GM18526 (cell line): Measurements from ENCODE around the gene RAB1B.

ENCODE experiments used
- POLR2A ChIP-seq: IDR thresholded peaks from 3 replicates; pipeline ENCODE4 v1.6.1; 2011; ENCODE audit not compliant: insufficient read length; ENCODE audit errors: extremely low read depth

The RAB1B gene

DNA sequence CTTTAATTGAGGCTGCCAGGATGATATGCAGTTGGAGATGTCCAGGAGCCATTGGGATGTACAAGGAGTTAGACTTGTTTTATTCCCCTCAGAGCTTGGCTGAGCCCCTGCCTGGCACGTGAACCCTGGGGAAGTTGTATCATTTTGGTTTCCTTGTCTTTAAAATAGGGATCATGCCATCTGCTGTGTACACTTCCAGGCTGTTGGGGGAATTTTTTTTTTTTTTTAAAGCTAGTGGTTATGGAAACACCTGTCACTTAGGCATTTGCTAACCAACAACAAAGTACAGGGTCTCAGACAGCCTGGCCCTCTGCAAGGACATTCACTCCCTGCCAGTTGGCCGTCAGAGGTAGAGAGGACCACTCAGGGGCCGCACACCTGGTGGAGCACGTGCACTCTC is 8.5 kb upstream of the RAB1B start:
- TF ChIP-seq POLR2A, result no peak

DNA sequence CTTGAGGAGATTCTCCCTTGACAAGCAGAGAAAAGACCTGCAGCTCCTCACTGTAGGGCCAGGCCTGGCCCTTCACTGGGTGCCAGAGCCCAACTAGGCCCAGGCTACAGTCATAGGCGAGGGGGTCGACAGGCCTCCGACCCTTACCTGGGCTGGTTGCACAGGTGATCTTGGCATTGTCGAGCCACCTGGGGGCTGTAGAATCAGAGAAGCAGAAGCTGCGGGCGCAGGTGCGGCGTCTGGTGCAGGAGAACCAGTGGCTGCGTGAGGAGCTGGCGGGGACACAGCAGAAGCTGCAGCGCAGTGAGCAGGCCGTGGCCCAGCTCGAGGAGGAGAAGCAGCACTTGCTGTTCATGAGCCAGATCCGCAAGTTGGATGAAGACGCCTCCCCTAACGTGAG is 6.9 kb upstream of the RAB1B start:
- TF ChIP-seq POLR2A, result no peak

DNA sequence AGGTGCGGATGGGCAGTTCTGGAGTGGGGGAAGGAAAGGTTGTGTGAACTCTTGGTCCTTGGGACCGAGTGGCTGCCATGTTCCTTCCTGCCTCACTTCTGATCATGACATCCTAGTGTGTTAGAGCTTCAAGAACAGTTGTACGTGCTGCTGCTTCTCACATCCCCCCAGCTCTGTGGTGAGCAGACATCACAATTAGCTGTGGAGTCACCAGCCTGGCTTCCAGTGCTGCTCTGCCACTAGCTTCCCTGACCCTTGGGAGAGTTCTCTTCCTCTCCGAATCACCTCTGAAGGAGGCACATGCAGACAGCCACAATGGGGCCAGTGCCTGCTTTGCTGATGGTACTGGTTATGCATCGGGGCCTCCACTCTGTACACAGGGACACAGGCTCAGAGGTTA is 6.2 kb upstream of the RAB1B start:
- TF ChIP-seq POLR2A, result no peak

DNA sequence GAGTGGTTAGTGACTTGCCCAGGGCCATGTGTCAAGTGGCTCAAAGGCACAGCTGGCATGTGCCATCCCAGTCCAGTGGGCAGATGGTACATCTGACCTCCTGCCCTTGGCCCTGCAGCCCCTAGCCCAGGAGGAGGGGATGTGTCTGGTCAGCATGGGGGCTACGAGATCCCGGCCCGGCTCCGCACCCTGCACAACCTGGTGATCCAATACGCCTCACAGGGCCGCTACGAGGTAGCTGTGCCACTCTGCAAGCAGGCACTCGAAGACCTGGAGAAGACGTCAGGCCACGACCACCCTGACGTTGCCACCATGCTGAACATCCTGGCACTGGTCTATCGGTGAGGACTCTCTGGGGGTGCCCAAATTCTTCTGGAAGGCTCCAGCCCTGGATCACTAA is 5.7 kb upstream of the RAB1B start:
- no peak for TF ChIP-seq POLR2A

DNA sequence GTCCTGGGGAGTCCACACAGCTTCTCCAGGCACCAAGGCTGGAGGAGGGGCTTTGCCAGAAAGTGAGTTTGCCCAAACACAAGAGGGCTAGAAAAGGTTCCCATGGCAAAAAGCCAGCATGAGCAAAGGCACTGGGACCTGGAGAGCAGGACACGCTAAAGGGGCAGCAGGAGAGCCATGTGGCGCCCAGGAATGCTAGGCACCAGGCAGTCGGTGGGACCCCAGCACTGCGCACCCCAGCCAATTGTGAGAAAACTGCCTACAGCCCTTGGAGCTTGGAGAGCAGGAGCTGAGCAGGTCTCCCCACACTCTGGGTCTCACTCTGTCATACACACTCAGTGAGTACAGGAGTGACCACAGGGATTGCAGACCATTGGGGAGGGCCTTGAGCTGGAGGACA is 5.2 kb upstream of the RAB1B start:
- no peak for TF ChIP-seq POLR2A

DNA sequence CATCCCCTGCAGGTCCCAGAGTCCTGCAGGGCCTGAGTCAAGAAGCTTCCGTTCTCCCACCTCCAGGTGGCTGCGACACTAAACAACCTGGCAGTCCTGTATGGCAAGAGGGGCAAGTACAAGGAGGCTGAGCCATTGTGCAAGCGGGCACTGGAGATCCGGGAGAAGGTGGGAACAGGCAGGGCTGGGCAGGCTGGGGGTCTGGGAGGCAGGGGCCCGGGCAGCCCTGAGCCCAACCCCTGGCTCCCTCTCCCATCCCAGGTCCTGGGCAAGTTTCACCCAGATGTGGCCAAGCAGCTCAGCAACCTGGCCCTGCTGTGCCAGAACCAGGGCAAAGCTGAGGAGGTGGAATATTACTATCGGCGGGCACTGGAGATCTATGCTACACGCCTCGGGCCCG is 4.7 kb upstream of the RAB1B start:
- no peak for TF ChIP-seq POLR2A

DNA sequence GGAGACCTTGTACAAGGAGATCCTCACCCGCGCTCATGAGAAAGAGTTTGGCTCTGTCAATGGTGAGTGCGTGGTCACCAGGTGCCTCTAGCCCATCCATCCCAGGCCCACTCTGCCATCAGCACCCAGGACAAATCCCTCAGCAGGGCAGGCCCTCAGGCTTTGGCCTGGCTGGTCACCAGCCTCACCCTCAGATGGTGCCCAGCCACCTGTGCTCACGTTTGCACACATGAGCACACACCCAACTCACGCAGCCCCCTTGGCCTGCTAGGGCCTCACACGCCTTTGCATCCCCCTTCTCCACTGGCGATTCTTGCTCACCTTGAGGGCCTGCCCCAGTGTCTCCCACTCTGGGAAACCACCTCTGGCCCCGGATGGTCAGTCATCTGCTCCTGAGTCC is 4.1 kb upstream of the RAB1B start:
- no peak for TF ChIP-seq POLR2A

DNA sequence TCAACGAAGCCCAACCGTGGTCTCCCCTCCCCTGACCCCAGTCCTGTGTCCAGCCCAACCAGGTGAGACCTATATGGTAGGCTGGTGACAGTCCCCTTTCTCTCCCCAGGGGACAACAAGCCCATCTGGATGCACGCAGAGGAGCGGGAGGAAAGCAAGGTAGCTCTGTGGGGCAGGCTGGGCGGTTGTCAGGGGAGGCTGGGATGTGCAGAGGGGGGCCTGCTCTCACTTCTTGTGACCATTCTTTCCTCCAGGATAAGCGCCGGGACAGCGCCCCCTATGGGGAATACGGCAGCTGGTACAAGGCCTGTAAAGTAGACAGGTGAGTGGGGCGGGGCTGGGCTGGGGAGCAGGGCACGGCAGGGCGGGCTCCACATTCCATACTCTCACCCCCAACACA is 3.5 kb upstream of the RAB1B start:
- no peak for TF ChIP-seq POLR2A

DNA sequence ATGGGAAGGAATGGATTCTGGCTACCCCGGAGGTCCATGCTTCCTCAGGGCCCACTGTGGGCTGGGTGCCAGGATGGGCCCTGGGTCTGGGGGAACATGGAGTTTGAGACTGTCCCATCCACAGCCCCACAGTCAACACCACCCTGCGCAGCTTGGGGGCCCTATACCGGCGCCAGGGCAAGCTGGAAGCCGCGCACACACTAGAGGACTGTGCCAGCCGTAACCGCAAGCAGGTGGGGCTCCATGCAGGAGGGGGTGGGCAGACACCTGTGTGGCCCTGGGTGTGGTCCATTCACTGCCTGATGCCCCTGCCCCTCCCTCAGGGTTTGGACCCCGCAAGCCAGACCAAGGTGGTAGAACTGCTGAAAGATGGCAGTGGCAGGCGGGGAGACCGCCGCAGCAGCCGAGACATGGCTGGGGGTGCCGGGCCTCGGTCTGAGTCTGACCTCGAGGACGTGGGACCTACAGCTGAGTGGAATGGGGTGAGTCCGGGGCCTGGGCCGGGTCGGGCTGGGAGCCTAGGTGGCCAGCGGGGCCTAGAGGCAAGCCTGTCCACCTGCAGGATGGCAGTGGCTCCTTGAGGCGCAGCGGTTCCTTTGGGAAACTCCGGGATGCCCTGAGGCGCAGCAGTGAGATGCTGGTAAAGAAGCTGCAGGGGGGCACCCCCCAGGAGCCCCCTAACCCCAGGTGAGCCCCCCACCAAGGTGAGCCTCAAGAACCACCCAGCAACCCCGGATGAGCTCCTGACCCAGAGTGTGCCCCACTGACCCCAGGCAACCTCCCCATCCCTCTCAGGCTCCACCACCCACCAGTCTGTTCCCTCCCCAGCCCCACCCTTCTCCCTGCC is 2.7 kb upstream of the RAB1B start:
- TF ChIP-seq POLR2A, result no peak

DNA sequence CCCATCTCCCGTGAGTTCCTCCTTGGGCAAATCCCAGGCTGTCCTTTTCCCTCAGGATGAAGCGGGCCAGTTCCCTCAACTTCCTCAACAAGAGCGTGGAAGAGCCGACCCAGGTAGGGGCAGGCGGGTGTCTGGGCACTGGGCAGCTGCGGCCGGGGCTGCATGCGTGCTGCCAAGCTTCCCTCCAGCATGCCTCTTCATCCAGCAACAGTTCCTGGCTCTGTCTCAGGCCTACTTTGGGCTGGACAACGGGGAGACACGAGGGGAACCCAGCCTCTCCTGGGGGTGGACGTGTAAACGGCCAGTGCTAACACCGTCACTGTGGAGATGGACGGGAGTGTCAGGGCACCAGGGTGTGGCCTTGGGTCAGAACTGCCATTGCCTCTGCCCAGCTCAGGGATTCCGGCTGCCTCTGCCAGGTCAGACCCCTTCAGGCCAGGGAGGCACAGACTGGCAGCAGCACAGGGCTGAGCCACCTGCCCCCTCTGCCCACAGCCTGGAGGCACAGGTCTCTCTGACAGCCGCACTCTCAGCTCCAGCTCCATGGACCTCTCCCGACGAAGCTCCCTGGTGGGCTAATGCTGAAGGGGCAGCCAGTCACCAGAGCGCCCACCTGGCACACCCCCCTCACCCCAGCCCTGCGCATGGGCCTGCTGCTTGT is 1.9 kb upstream of the RAB1B start:
- no peak for TF ChIP-seq POLR2A

DNA sequence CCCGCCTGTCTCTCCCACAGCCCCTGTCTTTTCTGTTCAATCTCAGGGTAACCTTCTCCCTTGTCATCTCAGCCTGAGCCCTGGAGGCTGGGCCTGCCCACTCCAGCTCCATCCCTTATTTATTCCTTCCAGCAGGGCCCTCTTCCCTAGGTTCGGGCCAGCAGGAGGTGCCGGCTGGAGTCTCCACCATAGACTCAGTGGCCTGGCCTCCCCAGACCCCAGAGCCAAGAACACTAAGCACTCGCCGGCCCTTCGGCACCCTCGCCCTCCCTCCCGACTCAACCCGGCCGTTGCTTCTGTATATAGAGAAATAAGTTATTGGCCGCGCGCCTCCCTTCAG is 1.4 kb upstream of the RAB1B start:
- no peak for TF ChIP-seq POLR2A

DNA sequence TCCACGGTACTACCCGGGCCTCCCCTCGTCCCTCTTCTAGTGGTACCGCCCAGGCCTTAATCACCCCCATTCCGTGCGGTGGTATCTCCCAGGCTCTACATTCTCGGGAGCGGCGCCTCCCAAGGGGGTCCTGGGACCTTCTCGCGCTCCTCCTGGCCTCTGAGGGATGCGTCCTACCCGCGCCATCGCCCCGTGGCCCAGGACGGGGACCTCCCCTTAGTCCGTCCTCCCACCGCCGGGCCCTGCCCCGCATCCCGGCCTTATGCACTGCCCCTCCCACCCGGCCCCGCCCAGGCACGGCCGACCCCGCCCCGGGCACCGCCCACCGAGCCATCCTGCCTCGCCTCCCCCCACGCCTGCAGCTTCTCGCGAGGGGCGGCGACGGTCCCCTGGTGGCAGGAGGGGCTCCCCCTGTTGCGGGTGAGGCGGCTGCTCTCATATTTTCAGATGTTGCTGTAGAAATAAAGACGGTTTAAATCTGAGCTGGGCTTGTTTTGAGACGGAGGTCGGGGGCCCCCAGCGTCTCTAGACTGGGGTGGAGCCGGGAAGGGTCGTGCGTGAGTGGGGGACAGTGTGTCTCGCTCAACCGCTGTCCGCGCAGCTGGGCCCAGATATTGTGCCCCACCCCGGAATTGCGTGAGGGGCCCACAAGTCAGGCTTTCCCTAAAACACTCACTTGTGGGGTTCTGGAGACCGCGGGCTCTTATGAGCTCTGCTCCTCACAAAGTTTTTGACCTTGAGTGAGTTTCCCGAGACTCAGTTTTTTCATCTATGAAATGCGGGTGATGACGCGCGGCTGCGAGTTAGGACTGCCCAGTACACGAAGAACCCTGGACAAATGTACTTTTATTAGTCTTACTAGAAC is 828 bp upstream of the RAB1B start:
- peak; percentile 50 for TF ChIP-seq POLR2A

DNA sequence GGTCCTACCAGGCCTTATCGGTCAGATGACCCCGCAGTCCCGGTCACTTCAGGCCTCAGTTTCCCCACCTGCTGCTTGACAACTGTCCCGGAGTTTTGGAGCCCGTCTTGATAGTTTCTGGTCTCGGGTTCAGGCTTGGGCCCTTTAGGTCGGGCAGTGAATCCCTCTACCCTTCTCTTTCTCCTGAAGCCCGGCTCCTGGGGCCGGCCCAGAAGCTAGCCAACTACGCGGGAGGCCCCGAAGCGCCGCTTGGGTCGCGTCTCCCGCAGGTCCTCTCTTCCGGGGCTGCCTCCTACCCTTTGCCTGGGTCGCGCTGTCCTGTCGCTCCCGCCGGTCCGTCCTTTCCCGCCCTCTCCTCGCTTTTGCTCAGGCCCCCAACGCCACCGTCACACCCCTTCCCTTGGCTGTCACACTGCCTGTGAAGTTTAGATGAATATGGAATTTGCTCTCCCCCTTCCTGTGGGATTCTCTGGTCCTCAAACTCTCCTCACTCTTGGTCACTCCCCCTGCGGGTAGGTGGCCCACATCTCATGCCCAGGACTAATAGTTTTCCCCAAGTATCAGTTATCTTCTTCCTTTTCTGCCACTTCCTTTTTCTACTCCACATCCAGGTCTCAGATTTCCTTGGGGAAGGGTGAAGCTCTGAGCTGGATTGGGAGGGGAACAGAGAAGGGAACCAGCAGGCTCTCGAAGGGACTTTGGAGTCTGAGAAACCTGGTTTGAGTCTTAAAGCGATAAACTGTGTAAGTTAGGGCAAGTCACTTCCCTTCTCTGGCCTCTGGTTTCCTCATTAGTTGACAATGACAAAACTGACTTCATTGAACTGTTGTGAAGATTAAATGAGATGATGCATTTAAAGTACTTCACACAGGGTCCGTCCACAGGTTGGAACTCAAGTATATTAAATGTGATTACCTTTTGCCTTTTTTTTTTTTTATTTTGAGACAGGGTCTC is 790 bp downstream of the RAB1B start:
- no peak for TF ChIP-seq POLR2A

DNA sequence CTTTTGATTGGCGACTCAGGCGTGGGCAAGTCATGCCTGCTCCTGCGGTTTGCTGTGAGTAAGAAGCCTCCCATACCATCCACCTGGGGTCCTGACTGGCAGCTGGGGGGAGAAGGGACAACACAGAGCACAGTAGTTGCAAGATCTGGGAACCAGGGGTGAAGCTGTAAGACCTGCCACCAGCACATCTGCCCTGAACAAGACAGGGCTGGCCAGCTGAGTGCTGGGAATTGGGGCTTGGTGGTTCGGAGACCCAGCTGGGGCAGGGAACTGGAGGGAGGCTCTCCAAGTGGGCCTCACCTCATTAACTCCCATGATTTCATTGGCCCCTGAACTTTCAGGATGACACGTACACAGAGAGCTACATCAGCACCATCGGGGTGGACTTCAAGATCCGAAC is 3.4 kb downstream of the RAB1B start:
- TF ChIP-seq POLR2A, result no peak

DNA sequence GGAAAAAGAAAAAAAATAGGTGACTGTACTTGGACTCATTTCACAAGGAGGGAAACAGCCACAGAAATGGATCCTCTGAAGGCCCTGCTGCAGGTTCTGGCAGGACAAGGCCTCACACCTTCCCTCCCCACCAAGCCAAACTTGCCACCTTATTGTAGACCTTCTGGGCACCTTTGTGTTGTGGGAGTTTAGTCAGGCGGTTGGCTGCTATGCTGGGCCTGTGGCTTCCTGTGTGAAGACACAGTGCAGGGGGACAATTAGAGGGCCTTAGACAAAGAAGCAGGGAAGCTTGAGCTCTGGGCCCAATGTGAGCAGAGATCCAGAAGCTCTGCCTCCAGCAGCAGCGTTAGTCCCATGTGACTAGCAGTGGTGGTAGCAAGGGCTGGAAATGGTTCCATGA is 4.2 kb downstream of the RAB1B start:
- TF ChIP-seq POLR2A, result no peak
